ENCODE data around the gene NKX1-1.

The NKX1-1 gene

GRCh38 chr4:1413687-1414479, 7.6 kb upstream of the NKX1-1 start:
- DNase-seq (ENCODE audit: low spot score in 2 of 2) (peak in 1 of 2 donors; percentile 8), ATAC-seq (replicated peaks; ENCODE audit: extremely low read depth, poor library complexity, severe bottlenecking) (no peak)
- Mint-ChIP-seq H3K27ac (ENCODE audit: low read depth) (no peak overlapping the region), H3K4me1 (peaks cover 4% of the 10 kb centered on the region), H3K4me3 (no peak overlapping the region), H3K27me3 (peaks cover 70% of the 10 kb centered on the region), H3K36me3 (ENCODE audit: insufficient read depth) (no peaks in the 10 kb centered on the region), H3K9me3 (no peaks in the 10 kb centered on the region)

- Mint-ChIP-seq H3K4me1 (peaks cover 4% of the 10 kb centered on the region), H3K27me3 (peaks cover 70% of the 10 kb centered on the region), H3K4me3 (no peak overlapping the region), H3K36me3 (ENCODE audit: insufficient read depth) (no peaks in the 10 kb centered on the region), H3K27ac (ENCODE audit: low read depth) (no peak overlapping the region), H3K9me3 (no peaks in the 10 kb centered on the region)
- no peak for ATAC-seq (replicated peaks; ENCODE audit: extremely low read depth, poor library complexity, severe bottlenecking)
- DNase-seq (ENCODE audit: low spot score in 2 of 2) = no peak
Observed at GRCh38 chr4:1413204-1413663, 7.0 kb upstream of the NKX1-1 start.

GRCh38 chr4:1412376-1413203, 6.3 kb upstream of the NKX1-1 start:
- Mint-ChIP-seq H3K4me3 (no peak overlapping the region), H3K27ac (ENCODE audit: low read depth) (no peak overlapping the region), H3K4me1 (peaks cover 4% of the 10 kb centered on the region), H3K36me3 (ENCODE audit: insufficient read depth) (no peaks in the 10 kb centered on the region), H3K27me3 (peaks cover 76% of the 10 kb centered on the region), H3K9me3 (no peaks in the 10 kb centered on the region)
- ATAC-seq (replicated peaks; ENCODE audit: extremely low read depth, poor library complexity, severe bottlenecking) (no peak), DNase-seq (ENCODE audit: low spot score in 2 of 2) (no peak)

- peaks cover 3% of the 10 kb centered on the region for H3K4me1 Mint-ChIP-seq
- no peak overlapping the region for H3K4me3 Mint-ChIP-seq
- peaks cover 79% of the 10 kb centered on the region for H3K27me3 Mint-ChIP-seq
- no peak for ATAC-seq (replicated peaks; ENCODE audit: extremely low read depth, poor library complexity, severe bottlenecking)
- peak in 1 of 2 donors; percentile 10 for DNase-seq (ENCODE audit: low spot score in 2 of 2)
- H3K36me3 Mint-ChIP-seq (ENCODE audit: insufficient read depth) = peaks cover 1% of the 10 kb centered on the region
- no peaks in the 10 kb centered on the region for H3K9me3 Mint-ChIP-seq
- no peak overlapping the region for H3K27ac Mint-ChIP-seq (ENCODE audit: low read depth)
Observed at GRCh38 chr4:1411436-1412375, 5.5 kb upstream of the NKX1-1 start.

GRCh38 chr4:1410491-1411325, 4.5 kb upstream of the NKX1-1 start:
- Mint-ChIP-seq H3K9me3 (no peaks in the 10 kb centered on the region), H3K27me3 (peaks cover 69% of the 10 kb centered on the region), H3K4me3 (no peak overlapping the region), H3K4me1 (no peaks in the 10 kb centered on the region), H3K36me3 (ENCODE audit: insufficient read depth) (peaks cover 1% of the 10 kb centered on the region), H3K27ac (ENCODE audit: low read depth) (no peak overlapping the region)
- peak in 1 of 2 donors; percentile 12 for DNase-seq (ENCODE audit: low spot score in 2 of 2)
- no peak for ATAC-seq (replicated peaks; ENCODE audit: extremely low read depth, poor library complexity, severe bottlenecking)

GRCh38 chr4:1409491-1410425, 3.5 kb upstream of the NKX1-1 start:
- DNase-seq (ENCODE audit: low spot score in 2 of 2) = peak in 1 of 2 donors; percentile 11
- no peaks in the 10 kb centered on the region for H3K9me3 Mint-ChIP-seq
- no peak for ATAC-seq (replicated peaks; ENCODE audit: extremely low read depth, poor library complexity, severe bottlenecking)
- no peaks in the 10 kb centered on the region for H3K4me1 Mint-ChIP-seq
- peaks cover 3% of the 10 kb centered on the region for H3K36me3 Mint-ChIP-seq (ENCODE audit: insufficient read depth)
- peaks cover 72% of the 10 kb centered on the region for H3K27me3 Mint-ChIP-seq
- no peak overlapping the region for H3K4me3 Mint-ChIP-seq
- no peak overlapping the region for H3K27ac Mint-ChIP-seq (ENCODE audit: low read depth)

GRCh38 chr4:1409079-1409478, 2.8 kb upstream of the NKX1-1 start:
- no peak overlapping the region for H3K4me3 Mint-ChIP-seq
- H3K9me3 Mint-ChIP-seq = no peaks in the 10 kb centered on the region
- no peak overlapping the region for H3K27ac Mint-ChIP-seq (ENCODE audit: low read depth)
- peaks cover 72% of the 10 kb centered on the region for H3K27me3 Mint-ChIP-seq
- DNase-seq (ENCODE audit: low spot score in 2 of 2) (no peak), ATAC-seq (replicated peaks; ENCODE audit: extremely low read depth, poor library complexity, severe bottlenecking) (no peak)
- H3K4me1 Mint-ChIP-seq = no peaks in the 10 kb centered on the region
- peaks cover 3% of the 10 kb centered on the region for H3K36me3 Mint-ChIP-seq (ENCODE audit: insufficient read depth)

GRCh38 chr4:1408418-1408817, 2.2 kb upstream of the NKX1-1 start:
- no peak for ATAC-seq (replicated peaks; ENCODE audit: extremely low read depth, poor library complexity, severe bottlenecking)
- H3K27ac Mint-ChIP-seq (ENCODE audit: low read depth) = no peak overlapping the region
- no peaks in the 10 kb centered on the region for H3K9me3 Mint-ChIP-seq
- peaks cover 4% of the 10 kb centered on the region for H3K36me3 Mint-ChIP-seq (ENCODE audit: insufficient read depth)
- H3K27me3 Mint-ChIP-seq = peaks cover 66% of the 10 kb centered on the region
- H3K4me1 Mint-ChIP-seq = no peaks in the 10 kb centered on the region
- peak in 1 of 2 donors; percentile 8 for DNase-seq (ENCODE audit: low spot score in 2 of 2)
- H3K4me3 Mint-ChIP-seq = no peak overlapping the region

- H3K27ac Mint-ChIP-seq (ENCODE audit: low read depth) = no peak overlapping the region
- H3K27me3 Mint-ChIP-seq = peaks cover 59% of the 10 kb centered on the region
- H3K9me3 Mint-ChIP-seq = no peaks in the 10 kb centered on the region
- no peak overlapping the region for H3K4me3 Mint-ChIP-seq
- H3K36me3 Mint-ChIP-seq (ENCODE audit: insufficient read depth) = peaks cover 4% of the 10 kb centered on the region
- no peak for ATAC-seq (replicated peaks; ENCODE audit: extremely low read depth, poor library complexity, severe bottlenecking)
- H3K4me1 Mint-ChIP-seq = no peaks in the 10 kb centered on the region
- no peak for DNase-seq (ENCODE audit: low spot score in 2 of 2)
Observed at GRCh38 chr4:1407657-1408333, 1.6 kb upstream of the NKX1-1 start.

GRCh38 chr4:1406981-1407656, 877 bp upstream of the NKX1-1 start:
- peaks cover 4% of the 10 kb centered on the region for H3K36me3 Mint-ChIP-seq (ENCODE audit: insufficient read depth)
- ATAC-seq (replicated peaks; ENCODE audit: extremely low read depth, poor library complexity, severe bottlenecking) (no peak), DNase-seq (ENCODE audit: low spot score in 2 of 2) (peak in 1 of 2 donors; percentile 9)
- H3K4me1 Mint-ChIP-seq = no peaks in the 10 kb centered on the region
- H3K27me3 Mint-ChIP-seq = peaks cover 58% of the 10 kb centered on the region
- no peaks in the 10 kb centered on the region for H3K9me3 Mint-ChIP-seq
- H3K27ac Mint-ChIP-seq (ENCODE audit: low read depth) = no peak overlapping the region
- no peak overlapping the region for H3K4me3 Mint-ChIP-seq

Data from central memory CD8-positive, alpha-beta T cell (primary cell).